DND-41 (cell line): ENCODE measurements around the gene MR1.

Experiments used
- ATAC-seq: fragments of 200-7000 bp; cut with Tn5 transposase; 3 replicates; pipeline ENCODE4 v1.9.1; 2021; ENCODE audit warnings: low read depth; ENCODE audit not compliant: insufficient read depth
- DNase-seq: peaks from one replicate; pipeline ENCODE4 v3.0.0-alpha.2; 2020
- H2AFZ ChIP-seq: 2 replicates; pipeline ENCODE4 v1.6.0; 2012; ENCODE audit warnings: low read depth, low read length
- H3K27ac ChIP-seq: 2 replicates; pipeline ENCODE4 v1.5.1; 2012; ENCODE audit warnings: low read length, inconsistent platforms
- H3K27me3 ChIP-seq: fragments of 200-600 bp; sonication (generic); 2 replicates; pipeline ENCODE4 v1.6.0; 2012; ENCODE audit warnings: low read length, mild to moderate bottlenecking, inconsistent platforms; ENCODE audit not compliant: insufficient read depth, poor library complexity
- H3K36me3 ChIP-seq: 2 replicates; pipeline ENCODE4 v1.5.1; 2012; ENCODE audit warnings: low read length, inconsistent platforms; ENCODE audit not compliant: insufficient read depth
- H3K4me1 ChIP-seq: 2 replicates; pipeline ENCODE4 v1.5.1; 2012; ENCODE audit warnings: mild to moderate bottlenecking, low read length; ENCODE audit not compliant: insufficient read depth
- H3K4me2 ChIP-seq: 2 replicates; pipeline ENCODE4 v1.6.0; 2012; ENCODE audit warnings: mild to moderate bottlenecking, moderate library complexity, low read length, inconsistent platforms; ENCODE audit not compliant: insufficient read depth
- H3K4me3 ChIP-seq, 2 experiments: fragments of 200-600 bp in 1 of 2; shearing (Covaris generic) in 1 of 2; 2 replicates each; pipeline ENCODE4 v1.5.1; 2012 to 2016; ENCODE audit warnings: inconsistent platforms in 2 of 2, low read length in 2 of 2, mild to moderate bottlenecking in 2 of 2, low read depth in 1 of 2, moderate library complexity in 1 of 2
- H3K79me2 ChIP-seq: 2 replicates; pipeline ENCODE4 v1.6.0; 2012; ENCODE audit warnings: low read length, inconsistent platforms; ENCODE audit not compliant: insufficient read depth
- H3K9ac ChIP-seq: 2 replicates; pipeline ENCODE4 v1.6.0; 2012; ENCODE audit warnings: low read depth, mild to moderate bottlenecking, inconsistent platforms, low read length, moderate library complexity
- H3K9me3 ChIP-seq: 2 replicates; pipeline ENCODE4 v1.5.1; 2012; ENCODE audit warnings: low read length, moderate library complexity, mild to moderate bottlenecking, inconsistent platforms; ENCODE audit not compliant: insufficient read depth, severe bottlenecking
- H4K20me1 ChIP-seq: 2 replicates; pipeline ENCODE4 v1.6.0; 2012; ENCODE audit warnings: low read length; ENCODE audit not compliant: insufficient read depth
- EZH2 ChIP-seq: IDR thresholded peaks from 3 replicates; pipeline ENCODE4 v1.6.1; 2012; ENCODE audit warnings: borderline replicate concordance, low read depth, mild to moderate bottlenecking, moderate library complexity, low read length, inconsistent platforms; ENCODE audit not compliant: severe bottlenecking
- TF ChIP-seq, protein P1 (sequence below): IDR thresholded peaks from 2 replicates; pipeline ENCODE4 v1.5.1; 2012; ENCODE audit warnings: borderline replicate concordance, low read length, moderate library complexity, mild to moderate bottlenecking; ENCODE audit not compliant: poor library complexity, severe bottlenecking; ENCODE audit errors: extremely low read depth

Gene MR1

DNA sequence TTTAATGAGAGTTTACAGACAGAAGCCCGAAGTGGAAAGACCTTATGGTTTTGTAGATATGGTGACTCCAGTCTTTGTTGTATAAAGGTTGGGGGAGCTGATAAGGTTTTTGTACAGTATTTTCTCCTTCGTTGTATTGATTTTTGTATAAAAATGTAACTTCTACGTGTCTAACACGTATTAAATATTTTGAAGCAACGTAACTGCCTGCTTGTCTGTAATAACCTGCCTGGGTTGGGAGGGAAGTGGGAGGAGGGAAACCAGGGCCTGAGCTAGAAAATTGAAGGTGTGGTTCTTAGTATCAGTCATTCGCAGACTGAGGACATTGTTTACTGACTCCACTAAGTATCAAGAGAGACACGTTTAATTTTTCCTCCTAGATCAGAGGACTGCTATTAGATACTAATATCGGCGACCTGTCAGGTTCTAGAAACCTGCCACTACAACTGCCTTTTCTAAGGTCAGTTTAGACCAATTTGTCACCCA is 56.9 kb downstream of the MR1 start:
- Histone ChIP-seq H3K4me1 (peaks cover 42% of the 10 kb centered on the region), H3K27me3 (no peaks in the 10 kb centered on the region), H3K9ac (peak overlapping the region; percentile 95), H3K79me2 (peaks cover 52% of the 10 kb centered on the region), H3K27ac (peak overlapping the region; percentile 87), H2AFZ (no peak overlapping the region; the same call in 1 of the 2 replicates), H3K4me3 (peak overlapping the region; percentile 93 to 95), H3K4me2 (peak overlapping the region; percentile 89), H4K20me1 (peaks cover 44% of the 10 kb centered on the region), H3K36me3 (peaks cover 39% of the 10 kb centered on the region), H3K9me3 (no peaks in the 10 kb centered on the region)
- ATAC-seq: no peak
- no peak for TF ChIP-seq EZH2
- TF ChIP-seq, protein P1, sequence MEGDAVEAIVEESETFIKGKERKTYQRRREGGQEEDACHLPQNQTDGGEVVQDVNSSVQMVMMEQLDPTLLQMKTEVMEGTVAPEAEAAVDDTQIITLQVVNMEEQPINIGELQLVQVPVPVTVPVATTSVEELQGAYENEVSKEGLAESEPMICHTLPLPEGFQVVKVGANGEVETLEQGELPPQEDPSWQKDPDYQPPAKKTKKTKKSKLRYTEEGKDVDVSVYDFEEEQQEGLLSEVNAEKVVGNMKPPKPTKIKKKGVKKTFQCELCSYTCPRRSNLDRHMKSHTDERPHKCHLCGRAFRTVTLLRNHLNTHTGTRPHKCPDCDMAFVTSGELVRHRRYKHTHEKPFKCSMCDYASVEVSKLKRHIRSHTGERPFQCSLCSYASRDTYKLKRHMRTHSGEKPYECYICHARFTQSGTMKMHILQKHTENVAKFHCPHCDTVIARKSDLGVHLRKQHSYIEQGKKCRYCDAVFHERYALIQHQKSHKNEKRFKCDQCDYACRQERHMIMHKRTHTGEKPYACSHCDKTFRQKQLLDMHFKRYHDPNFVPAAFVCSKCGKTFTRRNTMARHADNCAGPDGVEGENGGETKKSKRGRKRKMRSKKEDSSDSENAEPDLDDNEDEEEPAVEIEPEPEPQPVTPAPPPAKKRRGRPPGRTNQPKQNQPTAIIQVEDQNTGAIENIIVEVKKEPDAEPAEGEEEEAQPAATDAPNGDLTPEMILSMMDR: no peak
- peak; percentile 20 for DNase-seq

DNA sequence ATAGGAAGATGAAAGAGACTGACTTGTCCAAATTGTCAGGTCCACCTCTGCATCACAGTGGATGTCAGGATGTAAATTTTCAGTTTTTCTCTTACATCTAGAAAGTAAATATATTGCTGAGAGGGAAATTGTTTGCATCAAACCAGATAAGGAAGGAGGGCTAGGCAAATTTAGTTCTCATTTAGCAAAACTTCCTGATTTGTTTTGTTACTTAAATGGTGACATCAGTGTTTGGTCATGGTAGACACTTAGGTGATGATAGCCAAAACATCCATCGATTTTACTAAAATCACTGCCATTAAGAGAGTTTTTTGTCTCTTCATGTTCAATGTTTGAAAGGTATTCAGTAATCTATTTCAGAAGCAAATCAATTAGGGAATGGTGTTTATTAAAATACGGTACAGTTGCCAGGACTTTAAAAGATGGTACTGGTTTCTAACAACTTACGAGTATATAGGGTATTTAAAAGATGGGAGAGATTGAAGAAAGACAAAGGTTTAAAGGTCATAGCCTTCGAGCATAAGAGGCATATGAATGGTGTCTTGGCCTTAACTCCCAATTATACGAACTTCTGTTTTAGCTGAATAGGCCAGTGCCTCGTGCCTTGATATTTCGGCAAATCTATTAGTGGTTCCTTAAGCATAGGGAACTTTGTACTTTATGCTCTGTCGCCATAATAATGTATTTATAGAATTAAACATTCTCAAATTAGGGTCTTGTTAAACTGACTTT is 57.7 kb downstream of the MR1 start:
- Histone ChIP-seq H3K27me3 (no peaks in the 10 kb centered on the region), H4K20me1 (peaks cover 44% of the 10 kb centered on the region), H3K9ac (peak overlapping the region; percentile 95; the same call in 1 of the 2 replicates)

DNA sequence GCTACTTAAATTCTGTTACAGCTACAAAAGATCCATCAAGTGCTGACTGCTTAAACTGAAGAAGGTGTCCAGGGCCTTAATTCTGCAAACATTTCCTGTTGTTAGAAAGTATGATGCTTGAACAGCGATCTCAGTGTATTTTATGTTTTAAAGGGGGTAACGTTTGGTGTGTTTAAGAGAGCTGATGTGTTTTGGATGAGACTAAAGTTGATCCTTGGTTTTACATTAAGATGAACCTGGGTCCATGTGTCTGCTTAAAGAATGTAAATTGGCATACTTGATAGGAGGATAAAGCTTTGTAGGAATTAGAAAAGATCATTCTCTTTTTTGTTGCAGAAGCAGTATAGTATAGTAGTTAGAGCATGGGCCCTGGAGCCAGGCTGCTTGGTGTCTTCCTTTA is 58.3 kb downstream of the MR1 start:
- TF ChIP-seq, protein P1: no peak
- no peak for TF ChIP-seq EZH2
- peak overlapping the region; percentile 95; the same call in 1 of the 2 replicates for H3K9ac ChIP-seq
- peak overlapping the region; percentile 89 for H3K4me2 ChIP-seq
- H3K36me3 ChIP-seq: peaks cover 39% of the 10 kb centered on the region
- H3K27me3 ChIP-seq: no peaks in the 10 kb centered on the region
- H3K4me1 ChIP-seq: peaks cover 56% of the 10 kb centered on the region
- H4K20me1 ChIP-seq: peaks cover 44% of the 10 kb centered on the region
- H3K9me3 ChIP-seq: no peaks in the 10 kb centered on the region
- H3K79me2 ChIP-seq: peaks cover 52% of the 10 kb centered on the region
- ATAC-seq (no peak), DNase-seq (no peak)
- peak overlapping the region in 1 of 2 experiments; percentile 95; a peak in 3 of 4 replicates for H3K4me3 ChIP-seq
- H3K27ac ChIP-seq: no peak overlapping the region
- no peak overlapping the region for H2AFZ ChIP-seq

More for the DNA sequence above, 57.7 kb downstream of the MR1 start:
- H3K36me3 ChIP-seq: peaks cover 39% of the 10 kb centered on the region
- H2AFZ ChIP-seq: no peak overlapping the region
- peak overlapping the region; percentile 89 for H3K4me2 ChIP-seq
- H3K79me2 ChIP-seq: peaks cover 52% of the 10 kb centered on the region
- no peaks in the 10 kb centered on the region for H3K9me3 ChIP-seq
- TF ChIP-seq, protein P1: no peak
- TF ChIP-seq EZH2: no peak
- ATAC-seq (no peak), DNase-seq (no peak)
- H3K4me1 ChIP-seq: peaks cover 50% of the 10 kb centered on the region
- peak overlapping the region; percentile 93 to 95; a peak in 3 of 4 replicates for H3K4me3 ChIP-seq
- H3K27ac ChIP-seq: peak overlapping the region; percentile 87; the same call in 1 of the 2 replicates
